ENCODE data around the gene SLC24A4. TPM values are rescaled to one million over a fixed set of nuclear protein-coding genes. Genes with fewer than 3 reads are reported as not detected.

The SLC24A4 gene
- total and polyA plus RNA-seq, 2 donors (not counting 3 experiments of a cell fraction or from before 2014, with no cell fraction given) = 0.07 to 0.08 TPM

GRCh38 chr14:92340931-92341330 is 18.0 kb downstream of the SLC24A4 start:
- dilution Hi-C loops (cut with MboI; ENCODE audit: extremely low pct_ligation_motif_present, low sequenced_read_pairs) (no loop called here), intact Hi-C loops (cut with micrococcal nuclease) (no loop called here)
- Histone ChIP-seq H3K79me2 (ENCODE audit: control insufficient read depth, insufficient read depth, low read length) (no peaks in the 10 kb centered on the region), H3K36me3 (ENCODE audit: control insufficient read depth in 2 of 2, extremely low read depth in 1 of 2, insufficient read depth in 2 of 2, low read length in 2 of 2) (no peaks in the 10 kb centered on the region), H3K4me1 (ENCODE audit: control insufficient read depth, extremely low read depth, insufficient read depth, low read length) (no peaks in the 10 kb centered on the region), H3K9me3 (replicated peaks; ENCODE audit: control insufficient read depth, insufficient read depth, low read length) (no peaks in the 10 kb centered on the region), H3K9ac (replicated peaks; ENCODE audit: extremely low read depth, insufficient read depth, low read length) (no peak overlapping the region), H3K4me2 (ENCODE audit: insufficient read depth, low read length) (no peak overlapping the region), H3K27ac (ENCODE audit: insufficient read depth, low read depth, low read length) (no peak overlapping the region), H2AFZ (ENCODE audit: low read depth, low read length) (no peak overlapping the region), H4K20me1 (replicated peaks; ENCODE audit: control insufficient read depth, extremely low read depth, insufficient read depth, low read length) (no peaks in the 10 kb centered on the region), H3K4me3 (replicated peaks in 1 of 3; ENCODE audit: insufficient read depth in 1 of 3, low read depth in 1 of 3, low read length in 3 of 3) (no peak overlapping the region), H3K27me3 (ENCODE audit: control insufficient read depth in 2 of 2, insufficient read depth in 2 of 2, low read length in 2 of 2) (no peaks in the 10 kb centered on the region), H3K9me1 (replicated peaks; ENCODE audit: control insufficient read depth, extremely low read depth, insufficient read depth, low read length) (no peaks in the 10 kb centered on the region)
- CTCF ChIA-PET = interaction anchor here (0.9 kb wide), 1 partner anchor 10 kb away, joined by 3 read pairs; no protein-coding TSS in a partner anchor
- no peak for FAIRE-seq
- BruUV-seq (replicated peaks) = no TSS peak
- DNase-seq (ENCODE audit: low read depth, low spot score) = no peak
- TF ChIP-seq FOS (IDR thresholded peaks at IDR 0.05; ENCODE audit: borderline replicate concordance, insufficient read depth, low read length) = no peak
- TF ChIP-seq, protein P1, sequence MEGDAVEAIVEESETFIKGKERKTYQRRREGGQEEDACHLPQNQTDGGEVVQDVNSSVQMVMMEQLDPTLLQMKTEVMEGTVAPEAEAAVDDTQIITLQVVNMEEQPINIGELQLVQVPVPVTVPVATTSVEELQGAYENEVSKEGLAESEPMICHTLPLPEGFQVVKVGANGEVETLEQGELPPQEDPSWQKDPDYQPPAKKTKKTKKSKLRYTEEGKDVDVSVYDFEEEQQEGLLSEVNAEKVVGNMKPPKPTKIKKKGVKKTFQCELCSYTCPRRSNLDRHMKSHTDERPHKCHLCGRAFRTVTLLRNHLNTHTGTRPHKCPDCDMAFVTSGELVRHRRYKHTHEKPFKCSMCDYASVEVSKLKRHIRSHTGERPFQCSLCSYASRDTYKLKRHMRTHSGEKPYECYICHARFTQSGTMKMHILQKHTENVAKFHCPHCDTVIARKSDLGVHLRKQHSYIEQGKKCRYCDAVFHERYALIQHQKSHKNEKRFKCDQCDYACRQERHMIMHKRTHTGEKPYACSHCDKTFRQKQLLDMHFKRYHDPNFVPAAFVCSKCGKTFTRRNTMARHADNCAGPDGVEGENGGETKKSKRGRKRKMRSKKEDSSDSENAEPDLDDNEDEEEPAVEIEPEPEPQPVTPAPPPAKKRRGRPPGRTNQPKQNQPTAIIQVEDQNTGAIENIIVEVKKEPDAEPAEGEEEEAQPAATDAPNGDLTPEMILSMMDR (IDR thresholded peaks at IDR 0.05; ENCODE audit: extremely low read depth in 1 of 2, insufficient read depth in 1 of 2, low read depth in 1 of 2, low read length in 2 of 2) = no peak
- TF ChIP-seq MAX (IDR thresholded peaks at IDR 0.05; ENCODE audit: insufficient read depth, insufficient read length) = no peak
- no peak for TF ChIP-seq MYC (IDR thresholded peaks at IDR 0.05; ENCODE audit: low read depth, low read length)
- no peak for TF ChIP-seq POLR2A (IDR thresholded peaks at IDR 0.05; ENCODE audit: low read depth, low read length)
- no peak for TF ChIP-seq GATA2 (IDR thresholded peaks at IDR 0.05; ENCODE audit: insufficient read depth, insufficient read length, low read depth, low read length)
- POLR2A ChIA-PET = no interaction called here

DNA sequence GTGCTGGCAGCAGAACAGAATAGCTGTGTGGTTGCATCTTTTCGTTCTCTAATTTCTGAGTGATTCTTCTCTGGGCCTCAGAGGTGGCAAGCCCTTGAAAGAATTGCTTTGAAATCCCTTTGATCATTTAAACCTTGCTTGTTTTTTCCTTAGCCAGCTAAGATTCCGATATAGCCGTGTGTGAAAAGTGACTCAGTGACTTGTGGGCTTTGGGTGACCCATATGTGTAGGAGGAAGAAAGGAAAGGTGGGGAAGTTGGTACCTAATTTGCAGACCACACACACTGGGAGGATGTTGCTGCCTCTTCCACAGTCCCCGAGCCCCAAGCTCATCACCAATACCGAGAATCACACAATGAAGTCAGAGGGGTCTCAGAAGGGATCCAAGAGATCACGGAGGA is 18.8 kb downstream of the SLC24A4 start:
- Histone ChIP-seq H3K79me2 (ENCODE audit: control insufficient read depth, insufficient read depth, low read length) (no peaks in the 10 kb centered on the region), H3K9ac (replicated peaks; ENCODE audit: extremely low read depth, insufficient read depth, low read length) (no peak overlapping the region), H3K9me3 (replicated peaks; ENCODE audit: control insufficient read depth, insufficient read depth, low read length) (no peaks in the 10 kb centered on the region), H3K4me2 (ENCODE audit: insufficient read depth, low read length) (no peak overlapping the region), H4K20me1 (replicated peaks; ENCODE audit: control insufficient read depth, extremely low read depth, insufficient read depth, low read length) (no peaks in the 10 kb centered on the region), H2AFZ (ENCODE audit: low read depth, low read length) (no peak overlapping the region), H3K27ac (ENCODE audit: insufficient read depth, low read depth, low read length) (no peak overlapping the region), H3K27me3 (ENCODE audit: control insufficient read depth in 2 of 2, insufficient read depth in 2 of 2, low read length in 2 of 2) (no peaks in the 10 kb centered on the region), H3K36me3 (ENCODE audit: control insufficient read depth in 2 of 2, extremely low read depth in 1 of 2, insufficient read depth in 2 of 2, low read length in 2 of 2) (no peaks in the 10 kb centered on the region), H3K4me1 (ENCODE audit: control insufficient read depth, extremely low read depth, insufficient read depth, low read length) (no peaks in the 10 kb centered on the region), H3K9me1 (replicated peaks; ENCODE audit: control insufficient read depth, extremely low read depth, insufficient read depth, low read length) (no peaks in the 10 kb centered on the region), H3K4me3 (replicated peaks in 1 of 3; ENCODE audit: insufficient read depth in 1 of 3, low read depth in 1 of 3, low read length in 3 of 3) (no peak overlapping the region)
- FAIRE-seq = no peak
- dilution Hi-C loops (cut with MboI; ENCODE audit: extremely low pct_ligation_motif_present, low sequenced_read_pairs) (no loop called here), intact Hi-C loops (cut with micrococcal nuclease) (no loop called here)
- CTCF ChIA-PET = interaction anchor here (0.6 to 0.9 kb wide), 2 partner anchors 9 to 506 kb away, joined by 3 read pairs; no protein-coding TSS in a partner anchor
- no TSS peak for BruUV-seq (replicated peaks)
- DNase-seq (ENCODE audit: low read depth, low spot score) = no peak
- TF ChIP-seq EZH2 (IDR thresholded peaks at IDR 0.05; ENCODE audit: borderline replicate concordance, low read depth, low read length, severe bottlenecking) (no peak), POLR2A (IDR thresholded peaks at IDR 0.05; ENCODE audit: low read depth, low read length) (no peak), GATA2 (IDR thresholded peaks at IDR 0.05; ENCODE audit: insufficient read depth, insufficient read length, low read depth, low read length) (no peak), POLR2AphosphoS5 (IDR thresholded peaks at IDR 0.05; ENCODE audit: insufficient read depth, low read depth, low read length) (no peak), FOS (IDR thresholded peaks at IDR 0.05; ENCODE audit: borderline replicate concordance, insufficient read depth, low read length) (no peak), MYC (IDR thresholded peaks at IDR 0.05; ENCODE audit: low read depth, low read length) (no peak), MAX (IDR thresholded peaks at IDR 0.05; ENCODE audit: insufficient read depth, insufficient read length) (no peak)
- POLR2A ChIA-PET = no interaction called here

All from endothelial cell of umbilical vein (primary cell).